ENCODE results near the gene PLAC1. TPM values are rescaled to one million over a fixed set of nuclear protein-coding genes. Genes with fewer than 3 reads are reported as not detected.

Gene PLAC1, protein sequence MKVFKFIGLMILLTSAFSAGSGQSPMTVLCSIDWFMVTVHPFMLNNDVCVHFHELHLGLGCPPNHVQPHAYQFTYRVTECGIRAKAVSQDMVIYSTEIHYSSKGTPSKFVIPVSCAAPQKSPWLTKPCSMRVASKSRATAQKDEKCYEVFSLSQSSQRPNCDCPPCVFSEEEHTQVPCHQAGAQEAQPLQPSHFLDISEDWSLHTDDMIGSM
- not detected in 2 replicates for polyA plus RNA-seq
- not detected in 2 replicates for polyA minus RNA-seq

DNA sequence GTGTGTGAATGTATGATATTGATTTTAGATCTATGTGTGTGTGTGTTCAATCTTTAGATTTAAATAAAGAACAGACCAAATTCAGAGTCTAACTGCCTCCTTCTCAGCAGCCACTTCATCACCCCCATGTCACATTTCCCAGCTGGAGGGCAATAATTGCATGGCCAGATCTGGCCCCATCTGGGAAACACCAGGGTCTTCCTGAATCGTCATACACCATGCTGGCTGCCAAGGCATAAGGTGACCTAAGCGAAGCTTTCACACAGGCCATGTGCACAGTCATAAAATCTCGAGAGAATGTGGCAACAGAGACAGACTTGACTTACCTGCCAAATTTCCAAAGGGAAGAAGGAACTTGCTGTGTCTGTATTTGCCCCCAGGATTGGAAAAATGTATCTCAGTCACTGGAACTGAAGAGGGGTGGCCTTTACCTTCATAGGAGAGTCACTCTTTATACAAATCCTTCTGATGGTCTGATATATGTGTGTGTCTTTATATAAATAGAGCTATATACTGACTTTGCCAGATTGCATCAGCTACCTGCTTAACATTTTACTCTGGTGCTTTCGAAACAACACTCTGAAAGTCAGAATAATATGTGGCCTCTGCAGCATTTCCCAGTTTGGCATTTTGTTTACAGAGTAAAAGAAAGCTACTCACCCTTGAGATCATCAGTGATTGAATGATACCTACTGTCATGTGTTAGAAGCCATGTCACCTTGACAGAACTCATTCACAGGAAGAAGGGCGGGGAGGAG, at the start of gene PLAC1:
TSS of gene PLAC1 (minus strand) at position 470 of the 758 bp plus-strand sequence. CDS start 91,789 bp downstream, outside the sequence.
- Histone ChIP-seq H3K4me2 (ENCODE audit: low read length) (no peak within 1 kb of the TSS), H3F3A (ENCODE audit: insufficient read depth, low read length, poor library complexity, severe bottlenecking) (no peaks in the 10 kb centered on the region), H4K20me1 (ENCODE audit: insufficient read depth) (no peaks in the 10 kb centered on the region), H3K36me3 (ENCODE audit: insufficient read depth, low read length) (no peaks in the 10 kb centered on the region), H3K27ac (ENCODE audit: low read length) (no peak within 1 kb of the TSS), H3K27me3 (ENCODE audit: insufficient read depth, low read depth, low read length) (no peaks in the 10 kb centered on the region), H2AFZ (ENCODE audit: low read depth, low read length) (no peak within 1 kb of the TSS), H3K4me3 (ENCODE audit: low read length) (no peak within 1 kb of the TSS), H3K9me3 (ENCODE audit: low read length) (no peaks in the 10 kb centered on the region), H3K79me2 (replicated peaks; ENCODE audit: insufficient read depth, low read length) (no peaks in the 10 kb centered on the region), H3K9ac (ENCODE audit: low read length) (no peak within 1 kb of the TSS), H3K9me2 (ENCODE audit: insufficient read depth, low read length) (no peaks in the 10 kb centered on the region)
- TF ChIP-seq EZH2 (IDR thresholded peaks at IDR 0.05; ENCODE audit: borderline replicate concordance, insufficient read depth, low read length, poor library complexity, severe bottlenecking) (no peak), TAF1 (IDR thresholded peaks at IDR 0.05; ENCODE audit: low read depth) (no peak), RAD21 (conservative IDR thresholded peaks at IDR 0.05) (no peak), EP300 (conservative IDR thresholded peaks at IDR 0.05; ENCODE audit: poor library complexity, severe bottlenecking) (no peak), MXI1 (conservative IDR thresholded peaks at IDR 0.05; ENCODE audit: poor library complexity, severe bottlenecking) (no peak), POLR2AphosphoS5 (IDR thresholded peaks at IDR 0.05) (no peak), SMC3 (conservative IDR thresholded peaks at IDR 0.05; ENCODE audit: poor library complexity) (no peak)
- TF ChIP-seq, protein P1, sequence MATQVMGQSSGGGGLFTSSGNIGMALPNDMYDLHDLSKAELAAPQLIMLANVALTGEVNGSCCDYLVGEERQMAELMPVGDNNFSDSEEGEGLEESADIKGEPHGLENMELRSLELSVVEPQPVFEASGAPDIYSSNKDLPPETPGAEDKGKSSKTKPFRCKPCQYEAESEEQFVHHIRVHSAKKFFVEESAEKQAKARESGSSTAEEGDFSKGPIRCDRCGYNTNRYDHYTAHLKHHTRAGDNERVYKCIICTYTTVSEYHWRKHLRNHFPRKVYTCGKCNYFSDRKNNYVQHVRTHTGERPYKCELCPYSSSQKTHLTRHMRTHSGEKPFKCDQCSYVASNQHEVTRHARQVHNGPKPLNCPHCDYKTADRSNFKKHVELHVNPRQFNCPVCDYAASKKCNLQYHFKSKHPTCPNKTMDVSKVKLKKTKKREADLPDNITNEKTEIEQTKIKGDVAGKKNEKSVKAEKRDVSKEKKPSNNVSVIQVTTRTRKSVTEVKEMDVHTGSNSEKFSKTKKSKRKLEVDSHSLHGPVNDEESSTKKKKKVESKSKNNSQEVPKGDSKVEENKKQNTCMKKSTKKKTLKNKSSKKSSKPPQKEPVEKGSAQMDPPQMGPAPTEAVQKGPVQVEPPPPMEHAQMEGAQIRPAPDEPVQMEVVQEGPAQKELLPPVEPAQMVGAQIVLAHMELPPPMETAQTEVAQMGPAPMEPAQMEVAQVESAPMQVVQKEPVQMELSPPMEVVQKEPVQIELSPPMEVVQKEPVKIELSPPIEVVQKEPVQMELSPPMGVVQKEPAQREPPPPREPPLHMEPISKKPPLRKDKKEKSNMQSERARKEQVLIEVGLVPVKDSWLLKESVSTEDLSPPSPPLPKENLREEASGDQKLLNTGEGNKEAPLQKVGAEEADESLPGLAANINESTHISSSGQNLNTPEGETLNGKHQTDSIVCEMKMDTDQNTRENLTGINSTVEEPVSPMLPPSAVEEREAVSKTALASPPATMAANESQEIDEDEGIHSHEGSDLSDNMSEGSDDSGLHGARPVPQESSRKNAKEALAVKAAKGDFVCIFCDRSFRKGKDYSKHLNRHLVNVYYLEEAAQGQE (IDR thresholded peaks at IDR 0.05; ENCODE audit: borderline replicate concordance): no peak
- TF ChIP-seq, protein P2, sequence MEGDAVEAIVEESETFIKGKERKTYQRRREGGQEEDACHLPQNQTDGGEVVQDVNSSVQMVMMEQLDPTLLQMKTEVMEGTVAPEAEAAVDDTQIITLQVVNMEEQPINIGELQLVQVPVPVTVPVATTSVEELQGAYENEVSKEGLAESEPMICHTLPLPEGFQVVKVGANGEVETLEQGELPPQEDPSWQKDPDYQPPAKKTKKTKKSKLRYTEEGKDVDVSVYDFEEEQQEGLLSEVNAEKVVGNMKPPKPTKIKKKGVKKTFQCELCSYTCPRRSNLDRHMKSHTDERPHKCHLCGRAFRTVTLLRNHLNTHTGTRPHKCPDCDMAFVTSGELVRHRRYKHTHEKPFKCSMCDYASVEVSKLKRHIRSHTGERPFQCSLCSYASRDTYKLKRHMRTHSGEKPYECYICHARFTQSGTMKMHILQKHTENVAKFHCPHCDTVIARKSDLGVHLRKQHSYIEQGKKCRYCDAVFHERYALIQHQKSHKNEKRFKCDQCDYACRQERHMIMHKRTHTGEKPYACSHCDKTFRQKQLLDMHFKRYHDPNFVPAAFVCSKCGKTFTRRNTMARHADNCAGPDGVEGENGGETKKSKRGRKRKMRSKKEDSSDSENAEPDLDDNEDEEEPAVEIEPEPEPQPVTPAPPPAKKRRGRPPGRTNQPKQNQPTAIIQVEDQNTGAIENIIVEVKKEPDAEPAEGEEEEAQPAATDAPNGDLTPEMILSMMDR (IDR thresholded peaks at IDR 0.05; ENCODE audit: poor library complexity, severe bottlenecking): no peak

DNA sequence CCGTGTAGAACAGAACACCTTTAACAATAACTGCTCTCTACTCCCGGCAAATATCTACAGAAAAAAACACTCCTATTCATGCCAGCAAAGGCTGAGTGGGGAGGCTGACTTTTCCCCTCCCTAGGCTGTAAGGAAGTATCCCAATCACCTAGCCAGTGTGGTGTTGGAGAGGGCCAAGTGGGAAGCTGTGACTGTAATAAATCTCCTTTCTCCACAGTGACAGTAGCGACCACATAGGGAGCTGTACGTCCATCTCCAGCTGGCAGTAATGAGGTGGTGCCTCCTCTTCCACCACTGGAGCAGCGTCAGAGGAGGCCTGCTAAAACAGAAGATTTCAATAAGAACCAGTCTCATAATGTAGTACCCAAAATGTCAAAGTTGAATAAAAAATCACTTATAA, 47.9 kb upstream of the PLAC1 start:
- H3K36me3 ChIP-seq (ENCODE audit: insufficient read depth, low read length): no peaks in the 10 kb centered on the region
- H3K79me2 ChIP-seq (replicated peaks; ENCODE audit: insufficient read depth, low read length): no peaks in the 10 kb centered on the region
- no peak overlapping the region for H2AFZ ChIP-seq (ENCODE audit: low read depth, low read length)
- H3K9me2 ChIP-seq (ENCODE audit: insufficient read depth, low read length): no peaks in the 10 kb centered on the region
- H3K4me2 ChIP-seq (ENCODE audit: low read length): no peak overlapping the region
- H3K27ac ChIP-seq (ENCODE audit: low read length): no peak overlapping the region
- no peaks in the 10 kb centered on the region for H4K20me1 ChIP-seq (ENCODE audit: insufficient read depth)
- no peaks in the 10 kb centered on the region for H3K27me3 ChIP-seq (ENCODE audit: insufficient read depth, low read depth, low read length)
- no peaks in the 10 kb centered on the region for H3K9me3 ChIP-seq (ENCODE audit: low read length)
- no peaks in the 10 kb centered on the region for H3F3A ChIP-seq (ENCODE audit: insufficient read depth, low read length, poor library complexity, severe bottlenecking)
- no peak overlapping the region for H3K9ac ChIP-seq (ENCODE audit: low read length)
- TF ChIP-seq, protein P1 (IDR thresholded peaks at IDR 0.05; ENCODE audit: borderline replicate concordance): no peak
- no peak for TF ChIP-seq RAD21 (conservative IDR thresholded peaks at IDR 0.05)
- no peak for TF ChIP-seq TAF1 (IDR thresholded peaks at IDR 0.05; ENCODE audit: low read depth)
- no peak for TF ChIP-seq SMC3 (conservative IDR thresholded peaks at IDR 0.05; ENCODE audit: poor library complexity)
- TF ChIP-seq MXI1 (conservative IDR thresholded peaks at IDR 0.05; ENCODE audit: poor library complexity, severe bottlenecking): no peak
- TF ChIP-seq, protein P2 (IDR thresholded peaks at IDR 0.05; ENCODE audit: poor library complexity, severe bottlenecking): no peak
- no peak for TF ChIP-seq EP300 (conservative IDR thresholded peaks at IDR 0.05; ENCODE audit: poor library complexity, severe bottlenecking)
- TF ChIP-seq EZH2 (IDR thresholded peaks at IDR 0.05; ENCODE audit: borderline replicate concordance, insufficient read depth, low read length, poor library complexity, severe bottlenecking): no peak
- H3K4me3 ChIP-seq (ENCODE audit: low read length): no peak overlapping the region
